Measurements from ENCODE around the gene GRIK5.

The GRIK5 gene

DNA sequence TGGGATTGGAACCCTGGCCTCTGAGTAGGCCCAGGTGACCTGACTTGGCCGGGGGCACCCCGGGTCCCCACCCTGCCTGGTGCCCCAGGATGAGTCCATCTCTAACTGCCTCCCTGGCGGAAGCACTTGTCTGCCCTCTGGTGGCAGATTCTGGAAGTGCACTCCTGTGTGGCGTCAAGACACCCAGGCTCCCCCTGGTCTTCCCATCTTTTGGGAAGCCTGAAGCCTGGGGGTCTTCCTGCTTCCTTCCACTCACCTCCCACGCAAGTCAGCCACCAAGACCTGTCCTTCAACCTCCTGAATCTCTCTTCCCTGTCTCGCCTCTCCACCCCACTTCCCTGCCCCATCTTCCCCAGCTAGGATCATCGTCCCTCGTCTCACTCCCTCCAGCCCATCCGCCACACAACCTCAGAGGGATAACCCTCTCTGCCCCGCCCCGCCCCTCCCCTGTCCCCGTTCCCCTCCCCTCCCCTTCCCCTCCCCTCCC is 118.3 kb downstream of the GRIK5 start:
- DNase-seq (ENCODE audit: low read depth): no peak

Data from non-pigmented ciliary epithelial cell (primary cell).